Effector CD8-positive, alpha-beta T cell (primary cell): ENCODE results near the gene C9orf153.
"Not testable (repeated sequence)": the region's sequence is repeated elsewhere in the genome, so short reads cannot be mapped to it uniquely, and the experiment has no call there.

ENCODE experiments used
- DNase-seq: peaks from one replicate; lab custom pipeline; 2025; lab: John Stamatoyannopoulos, UW
- total RNA-seq, 4 experiments: gene quantifications; one replicate each; lab custom pipeline; 2026; lab: John Stamatoyannopoulos, UW

Gene C9orf153
- total RNA-seq = 0 to 2.3 (median 1.1) reads per million in 4 experiments

GRCh38 chr9:86259557-86259956, at the start of gene C9orf153:
C9orf153 (minus strand) TSS chr9:86259657; CDS start chr9:86229603, 30,054 bp downstream.
- no peak for DNase-seq

GRCh38 chr9:86308687-86309086, 49.2 kb upstream of the C9orf153 start:
- no peak for DNase-seq

GRCh38 chr9:86304236-86304730, 44.8 kb upstream of the C9orf153 start:
- no peak for DNase-seq

GRCh38 chr9:86303316-86303975, 44.0 kb upstream of the C9orf153 start:
- no peak for DNase-seq

- no peak for DNase-seq
Measured at GRCh38 chr9:86301686-86302085, 42.2 kb upstream of the C9orf153 start.

- DNase-seq = no peak
Measured at GRCh38 chr9:86300701-86301100, 41.2 kb upstream of the C9orf153 start.

GRCh38 chr9:86298873-86299272, 39.4 kb upstream of the C9orf153 start:
- no peak for DNase-seq

GRCh38 chr9:86290341-86290740, 30.9 kb upstream of the C9orf153 start:
- DNase-seq = not testable (repeated sequence)

- no peak for DNase-seq
Measured at GRCh38 chr9:86288499-86289198, 29.2 kb upstream of the C9orf153 start.

GRCh38 chr9:86287013-86287412, 27.6 kb upstream of the C9orf153 start:
- no peak for DNase-seq

- DNase-seq = no peak
Measured at GRCh38 chr9:86286278-86286677, 26.8 kb upstream of the C9orf153 start.

GRCh38 chr9:86285261-86285660, 25.8 kb upstream of the C9orf153 start:
- no peak for DNase-seq

GRCh38 chr9:86282979-86283535, 23.6 kb upstream of the C9orf153 start:
- DNase-seq = no peak

- DNase-seq = peak; percentile 99
Measured at GRCh38 chr9:86282077-86282978, 22.9 kb upstream of the C9orf153 start, which contains the start of gene ISCA1. ISCA1 (minus strand) TSS chr9:86282538; CDS start chr9:86282458, 80 bp downstream.

GRCh38 chr9:86281593-86282076, 22.2 kb upstream of the C9orf153 start:
- DNase-seq = no peak

GRCh38 chr9:86280580-86280979, 21.1 kb upstream of the C9orf153 start:
- no peak for DNase-seq

GRCh38 chr9:86279839-86280238, 20.4 kb upstream of the C9orf153 start:
- no peak for DNase-seq

GRCh38 chr9:86277072-86277471, 17.6 kb upstream of the C9orf153 start:
- DNase-seq = no peak

GRCh38 chr9:86275962-86276361, 16.5 kb upstream of the C9orf153 start:
- DNase-seq = no peak

GRCh38 chr9:86274821-86275643, 15.6 kb upstream of the C9orf153 start:
- no peak for DNase-seq

GRCh38 chr9:86272221-86272620, 12.8 kb upstream of the C9orf153 start:
- no peak for DNase-seq
